T-cell (primary cell): ENCODE data around the gene HLA-A. TPM values are rescaled to one million over a fixed set of nuclear protein-coding genes. Genes with fewer than 3 reads are reported as not detected.
"Not testable (repeated sequence)": the region's sequence is repeated elsewhere in the genome, so short reads cannot be mapped to it uniquely, and the experiment has no call there.

Source experiments
- ATAC-seq, 4 experiments: fragments of 200-7000 bp in 3 of 4; fragments of 150-1000 bp in 1 of 4; cut with Tn5 transposase; replicated peaks in 1 of 4; 1 replicate in 3 of 4; 2 replicates in 1 of 4; pipeline ENCODE4 v1.10.0; 2021; ENCODE audit warnings: moderate library complexity in 3 of 4, mild to moderate bottlenecking in 2 of 4, moderate number of reproducible peaks in 1 of 4
- CTCF ChIA-PET, 2 donors: fragments of 300-600 bp; sonication (Branson Sonifier 250); formaldehyde crosslinking; loops; one replicate each; lab custom pipeline; 2022; ENCODE audit warnings: antibody characterized with exemption in 2 of 2; lab: Charles Lee
- POLR2A ChIA-PET, 2 donors: fragments of 300-600 bp; sonication (Branson Sonifier 250); formaldehyde crosslinking; loops; one replicate each; lab custom pipeline; 2022; ENCODE audit warnings: antibody characterized with exemption in 2 of 2; lab: Charles Lee
- DNase-seq, 35 experiments: peaks; one replicate each; pipeline versions ENCODE4 v3.0.0 to v3.0.0-alpha.2; 2013 to 2023
- H3K27ac ChIP-seq: one replicate; pipeline ENCODE4 v1.5.1; 2013; ENCODE audit warnings: low read length
- H3K27me3 ChIP-seq, 2 experiments: replicated peaks in 1 of 2; 1 replicate in 1 of 2; 2 replicates in 1 of 2; pipeline versions ENCODE4 v1.6.1 to v1.7.0; 2013; ENCODE audit warnings: low read length in 1 of 2, mixed read lengths in 1 of 2; ENCODE audit not compliant: control insufficient read depth in 2 of 2, insufficient read depth in 2 of 2; ENCODE audit errors: extremely low read depth in 1 of 2
- H3K36me3 ChIP-seq, 2 donors: 1 replicate in 1 of 2; 2 replicates in 1 of 2; pipeline versions ENCODE4 v1.6.1 to v1.7.0; 2013; ENCODE audit warnings: low read length in 1 of 2; ENCODE audit not compliant: control insufficient read depth in 2 of 2, insufficient read depth in 1 of 2; ENCODE audit errors: extremely low read depth in 1 of 2
- H3K4me1 ChIP-seq, 2 experiments: 1 replicate in 1 of 2; 2 replicates in 1 of 2; pipeline versions ENCODE4 v1.6.1 to v1.7.0; 2013; ENCODE audit warnings: low read length in 2 of 2, mixed read lengths in 1 of 2; ENCODE audit not compliant: insufficient read depth in 2 of 2, control insufficient read depth in 1 of 2; ENCODE audit errors: extremely low read depth in 1 of 2
- H3K4me3 ChIP-seq, 2 donors: 1 replicate in 1 of 2; 2 replicates in 1 of 2; pipeline versions ENCODE4 v1.5.1 to v1.7.0; 2013; ENCODE audit warnings: mild to moderate bottlenecking in 2 of 2, low read length in 1 of 2, moderate library complexity in 1 of 2; ENCODE audit not compliant: control insufficient read depth in 1 of 2; ENCODE audit errors: extremely low read depth in 1 of 2
- H3K9me3 ChIP-seq: 2 replicates; pipeline ENCODE4 v1.7.0; 2013
- H3K27ac Mint-ChIP-seq, 2 donors: one replicate each; pipeline ENCODE4 v1.8.0; 2020 to 2021; ENCODE audit warnings: mild to moderate bottlenecking in 2 of 2, mixed read lengths in 2 of 2
- H3K27me3 Mint-ChIP-seq, 2 donors: one replicate each; pipeline ENCODE4 v1.8.0; 2021 to 2022; ENCODE audit warnings: mixed read lengths in 2 of 2
- H3K36me3 Mint-ChIP-seq: one replicate; pipeline ENCODE4 v1.8.0; 2021; ENCODE audit warnings: mixed read lengths
- H3K4me1 Mint-ChIP-seq, 3 donors: one replicate each; pipeline ENCODE4 v1.8.0; 2020 to 2022; ENCODE audit warnings: mixed read lengths in 3 of 3, mild to moderate bottlenecking in 1 of 3
- H3K4me3 Mint-ChIP-seq, 3 donors: one replicate each; pipeline ENCODE4 v1.8.0; 2020 to 2022; ENCODE audit warnings: mild to moderate bottlenecking in 3 of 3, mixed read lengths in 3 of 3, moderate library complexity in 3 of 3
- H3K9me3 Mint-ChIP-seq, 3 donors: one replicate each; pipeline ENCODE4 v1.8.0; 2020 to 2022; ENCODE audit warnings: mixed read lengths in 3 of 3
- WGBS: methylation state at CpG from one replicate; pipeline ENCODE4 v1.1.5; 2013; ENCODE audit warnings: missing lambda C conversion rate; ENCODE audit not compliant: insufficient coverage; 5-methylcytosine and 5-hydroxymethylcytosine counted together
- total RNA-seq, 35 experiments: library from RNA in 6 of 35; stranded (reverse) in 6 of 35; fragments of 120-200 nt in 1 of 35; gene quantifications; one replicate each; pipeline versions ENCODE4 v1.2.1 to v1.2.4 and lab custom pipeline; 2013 to 2026

Gene HLA-A
- total RNA-seq, 5 donors from 2014 or later (not counting 1 experiment from before 2014, with no cell fraction given), result 1,578 to 2,596 (median 2,172) TPM

DNA sequence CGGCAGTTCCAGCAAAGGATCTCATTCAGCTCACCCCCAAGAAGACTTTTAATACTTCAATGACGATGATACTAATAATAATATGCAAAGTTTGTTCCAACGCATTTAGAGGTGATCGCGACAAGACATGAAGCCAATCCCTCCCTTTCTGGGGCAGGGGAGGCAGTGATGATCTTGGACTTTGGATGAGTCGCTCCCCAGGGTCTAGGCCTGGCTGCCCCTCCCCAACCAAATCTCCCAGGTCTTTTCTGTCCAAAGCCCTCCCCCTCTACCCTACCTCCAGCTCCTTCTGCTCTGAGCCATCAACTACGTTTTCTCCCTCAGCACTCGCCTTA, 33.9 kb downstream of the HLA-A start:
- Histone ChIP-seq H3K4me3 (peak overlapping the region; percentile 51 to 55), H3K4me1 (peaks cover 2 to 34% of the 10 kb centered on the region in 2 experiments), H3K27me3 (peaks cover 0 to 50% of the 10 kb centered on the region in 2 experiments), H3K9me3 (no peaks in the 10 kb centered on the region), H3K27ac (no peak overlapping the region), H3K36me3 (no peaks in the 10 kb centered on the region)
- POLR2A ChIA-PET, result interaction anchor here (0.6 to 0.9 kb wide), 2 partner anchors 31 to 32 kb away, joined by 3 read pairs; no protein-coding TSS in a partner anchor
- H3K27me3 Mint-ChIP-seq, result peaks cover 37 to 64% of the 10 kb centered on the region in 2 donors
- H3K27ac Mint-ChIP-seq, result peak overlapping the region in 1 of 2 donors; percentile 12
- 16% methylated on average over 2 of the region's 8 CpGs for WGBS
- peak overlapping the region; percentile 83 to 91 (median 85) for H3K4me3 Mint-ChIP-seq
- peaks cover 3% of the 10 kb centered on the region for H3K36me3 Mint-ChIP-seq
- peaks cover 35 to 51% (median 37%) of the 10 kb centered on the region in 3 donors for H3K4me1 Mint-ChIP-seq
- DNase-seq (no peak), ATAC-seq (peak in 1 of 4 experiments; percentile 13)
- H3K9me3 Mint-ChIP-seq, result no peaks in the 10 kb centered on the region
- CTCF ChIA-PET, result interaction anchor here in 1 of 2 donors (1.3 kb wide), 1 partner anchor 128 kb away, joined by 4 read pairs; no protein-coding TSS in a partner anchor

DNA sequence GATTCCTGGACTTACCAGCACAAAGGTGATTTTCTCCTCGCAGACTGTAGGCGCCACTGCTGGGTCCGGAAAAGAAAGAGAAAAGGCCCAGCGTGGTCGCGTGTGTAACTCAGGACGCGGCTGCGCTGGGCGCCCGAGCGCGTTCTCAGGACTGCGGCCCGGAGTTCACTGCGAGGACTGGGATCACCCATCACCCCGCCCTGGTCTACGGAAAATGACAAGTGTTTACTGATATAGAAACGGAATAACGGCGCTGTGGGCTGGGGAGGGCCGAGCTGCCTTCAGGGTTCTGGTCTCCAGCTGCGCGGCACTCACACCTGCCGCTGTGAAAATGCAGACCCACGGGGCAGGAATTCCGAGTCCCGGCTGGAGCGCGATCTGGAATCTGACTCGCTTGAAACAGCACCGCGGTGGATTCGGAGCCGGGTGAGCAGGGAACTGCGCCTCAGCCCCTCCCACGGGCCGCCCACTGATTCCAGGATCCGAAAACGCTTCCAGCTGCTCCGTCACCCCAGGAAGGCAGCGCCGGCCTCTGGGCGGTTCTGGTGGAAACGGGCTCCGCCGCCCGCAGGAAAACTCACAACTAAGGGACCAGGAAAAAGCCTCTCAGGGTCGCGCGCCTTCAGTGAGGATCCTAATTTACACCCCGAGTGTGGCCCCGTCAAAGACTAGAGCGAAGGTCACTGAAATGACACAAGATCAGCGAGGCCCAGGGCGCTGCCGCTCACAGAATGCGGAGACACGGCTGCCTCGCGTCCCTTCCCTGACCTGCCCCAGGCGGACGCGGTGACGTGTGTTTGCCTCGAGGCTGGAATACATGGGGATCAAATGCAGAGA, 34.5 kb downstream of the HLA-A start:
- Mint-ChIP-seq H3K4me1 (peaks cover 35 to 51% (median 36%) of the 10 kb centered on the region in 3 donors), H3K4me3 (peak overlapping the region; percentile 83 to 91 (median 85)), H3K9me3 (no peaks in the 10 kb centered on the region), H3K27ac (peak overlapping the region in 1 of 2 donors; percentile 74), H3K27me3 (peaks cover 37 to 64% of the 10 kb centered on the region in 2 donors), H3K36me3 (peaks cover 3% of the 10 kb centered on the region)
- peak in 33 of 35 experiments; percentile 14 to 73 (median 39) for DNase-seq
- POLR2A ChIA-PET, result no interaction called here
- H3K9me3 ChIP-seq, result no peaks in the 10 kb centered on the region
- 3% methylated on average over 55 of the region's 66 CpGs for WGBS
- peaks cover 0 to 46% of the 10 kb centered on the region in 2 experiments for H3K27me3 ChIP-seq
- H3K4me1 ChIP-seq, result peaks cover 2 to 34% of the 10 kb centered on the region in 2 experiments
- peak overlapping the region; percentile 51 to 55 for H3K4me3 ChIP-seq
- CTCF ChIA-PET, result interaction anchor here in 1 of 2 donors (1.3 kb wide), 1 partner anchor 128 kb away, joined by 4 read pairs; no protein-coding TSS in a partner anchor
- ATAC-seq, result peak; percentile 81 to 89 (median 86)
- H3K36me3 ChIP-seq, result no peaks in the 10 kb centered on the region
- H3K27ac ChIP-seq, result no peak overlapping the region

DNA sequence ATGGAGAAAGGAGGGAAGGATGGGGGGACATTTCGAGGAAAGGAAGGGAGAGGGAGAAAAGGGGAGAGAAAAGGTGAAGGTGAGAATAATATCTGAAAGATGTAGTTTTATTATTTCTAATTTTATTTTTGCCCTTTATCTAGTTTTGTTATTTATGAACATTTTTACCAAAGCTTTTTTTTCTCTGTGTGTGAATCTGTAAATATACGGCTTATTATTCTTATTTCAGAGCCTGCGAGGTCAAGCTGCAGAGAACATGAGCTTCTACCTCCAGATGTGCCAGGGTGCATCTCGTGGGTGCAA, 35.0 kb downstream of the HLA-A start:
- Histone ChIP-seq H3K4me3 (peak overlapping the region; percentile 29 to 51), H3K9me3 (no peaks in the 10 kb centered on the region), H3K36me3 (no peaks in the 10 kb centered on the region), H3K4me1 (peaks cover 2 to 34% of the 10 kb centered on the region in 2 experiments), H3K27me3 (peaks cover 0 to 46% of the 10 kb centered on the region in 2 experiments), H3K27ac (no peak overlapping the region)
- no CpG with 5 or more reads among the region's 4 CpGs for WGBS
- H3K4me1 Mint-ChIP-seq, result peaks cover 31 to 46% (median 35%) of the 10 kb centered on the region in 3 donors
- H3K36me3 Mint-ChIP-seq, result peaks cover under 1% of the 10 kb centered on the region
- no peaks in the 10 kb centered on the region for H3K9me3 Mint-ChIP-seq
- ChIA-PET CTCF (no interaction called here), POLR2A (no interaction called here)
- peak overlapping the region in 1 of 2 donors; percentile 74 for H3K27ac Mint-ChIP-seq
- peaks cover 37 to 58% of the 10 kb centered on the region in 2 donors for H3K27me3 Mint-ChIP-seq
- peak overlapping the region; percentile 83 to 91 (median 85) for H3K4me3 Mint-ChIP-seq
- no peak for DNase-seq
- no peak for ATAC-seq

DNA sequence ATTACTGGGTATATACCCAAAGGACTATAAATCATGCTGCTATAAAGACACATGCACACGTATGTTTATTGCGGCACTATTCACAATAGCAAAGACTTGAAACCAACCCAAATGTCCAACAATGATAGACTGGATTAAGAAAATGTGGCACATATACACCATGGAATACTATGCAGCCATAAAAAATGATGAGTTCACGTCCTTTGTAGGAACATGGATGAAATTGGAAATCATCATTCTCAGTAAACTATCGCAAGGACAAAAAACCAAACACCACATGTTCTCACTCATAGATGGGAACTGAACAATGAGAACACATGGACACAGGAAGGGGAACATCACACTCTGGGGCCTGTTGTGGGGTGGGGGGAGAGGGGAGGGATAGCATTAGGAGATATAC, 37.7 kb downstream of the HLA-A start:
- H3K4me1 ChIP-seq, result peaks cover 2 to 23% of the 10 kb centered on the region in 2 experiments
- DNase-seq, H3K36me3 Mint-ChIP-seq, H3K27ac ChIP-seq, H3K4me3 Mint-ChIP-seq, CTCF ChIA-PET, POLR2A ChIA-PET, H3K27ac Mint-ChIP-seq, H3K9me3 Mint-ChIP-seq, ATAC-seq, H3K36me3 ChIP-seq, H3K4me3 ChIP-seq, H3K9me3 ChIP-seq: not testable (repeated sequence)
- H3K27me3 ChIP-seq, result peaks cover 0 to 37% of the 10 kb centered on the region in 2 experiments
- peaks cover 20 to 24% (median 20%) of the 10 kb centered on the region in 3 donors for H3K4me1 Mint-ChIP-seq
- no CpG with 5 or more reads among the region's 4 CpGs for WGBS
- H3K27me3 Mint-ChIP-seq, result peaks cover 26 to 36% of the 10 kb centered on the region in 2 donors

DNA sequence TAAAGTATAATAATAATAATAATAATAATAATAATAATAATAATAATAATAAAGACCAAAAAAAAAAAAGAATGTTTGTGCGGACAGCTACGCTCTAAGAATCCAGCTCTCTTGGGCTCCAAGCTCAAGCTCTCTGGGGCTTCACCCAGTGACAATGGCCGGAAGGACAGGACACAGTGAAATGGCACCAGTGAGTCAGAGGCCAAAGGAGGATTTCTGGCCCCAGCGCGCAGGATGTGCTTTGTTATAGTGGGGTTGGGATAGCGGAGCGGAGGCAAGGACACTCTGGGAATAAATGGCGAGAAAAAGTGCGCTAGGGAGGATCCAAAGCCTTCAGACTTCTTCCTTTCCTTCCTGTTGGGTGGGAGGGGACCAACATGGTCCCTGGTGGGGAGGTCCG, 38.2 kb downstream of the HLA-A start:
- no peaks in the 10 kb centered on the region for H3K36me3 Mint-ChIP-seq
- ATAC-seq, result no peak
- H3K4me3 Mint-ChIP-seq, result no peak overlapping the region
- 95% methylated on average over 9 of the region's 10 CpGs for WGBS
- no peak overlapping the region for H3K27ac Mint-ChIP-seq
- ChIA-PET POLR2A (no interaction called here), CTCF (no interaction called here)
- H3K9me3 Mint-ChIP-seq, result no peaks in the 10 kb centered on the region
- Histone ChIP-seq H3K36me3 (no peaks in the 10 kb centered on the region), H3K9me3 (no peaks in the 10 kb centered on the region), H3K4me3 (no peak overlapping the region), H3K4me1 (peaks cover 2 to 18% of the 10 kb centered on the region in 2 experiments), H3K27me3 (peaks cover 0 to 34% of the 10 kb centered on the region in 2 experiments), H3K27ac (no peak overlapping the region)
- H3K4me1 Mint-ChIP-seq, result peaks cover 15 to 19% (median 15%) of the 10 kb centered on the region in 3 donors
- peaks cover 21 to 31% of the 10 kb centered on the region in 2 donors for H3K27me3 Mint-ChIP-seq
- DNase-seq, result no peak

DNA sequence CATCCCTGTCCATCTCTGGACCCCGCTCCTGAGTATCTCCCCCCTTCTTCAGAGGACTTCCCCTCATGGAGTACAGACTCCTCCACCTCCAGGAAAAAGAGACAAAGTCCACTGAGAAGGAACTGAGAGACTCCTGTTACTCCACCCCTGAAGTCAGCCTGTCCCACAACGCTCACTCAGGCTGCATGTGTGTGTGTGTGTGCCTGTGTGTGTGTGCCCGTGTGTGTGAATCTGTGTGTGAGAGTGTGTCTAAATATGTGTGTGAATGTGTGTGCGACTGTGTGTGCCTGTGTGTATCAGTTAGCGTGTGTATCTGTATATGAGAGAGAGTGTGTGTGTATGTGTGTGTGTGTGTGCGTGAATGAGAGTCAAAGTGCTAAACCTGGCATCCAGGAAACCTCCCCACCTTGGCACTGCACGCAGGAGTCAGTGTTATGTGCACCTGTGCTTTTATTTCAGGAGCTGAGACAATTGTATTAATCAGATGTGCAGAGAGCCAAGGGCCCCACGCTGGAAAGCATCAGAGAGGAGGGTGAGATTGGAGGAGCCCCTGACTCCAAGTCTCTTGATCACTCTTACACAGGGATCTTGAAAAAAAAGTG, 39.0 kb downstream of the HLA-A start:
- Mint-ChIP-seq H3K27ac (no peak overlapping the region), H3K9me3 (no peaks in the 10 kb centered on the region), H3K4me1 (peaks cover 7 to 11% (median 7%) of the 10 kb centered on the region in 3 donors), H3K27me3 (peaks cover 14 to 23% of the 10 kb centered on the region in 2 donors), H3K36me3 (no peaks in the 10 kb centered on the region), H3K4me3 (no peak overlapping the region)
- no peak for DNase-seq
- no peak for ATAC-seq
- Histone ChIP-seq H3K4me3 (no peak overlapping the region), H3K9me3 (no peaks in the 10 kb centered on the region), H3K27ac (no peak overlapping the region), H3K4me1 (peaks cover 0 to 10% of the 10 kb centered on the region in 2 experiments), H3K36me3 (no peaks in the 10 kb centered on the region), H3K27me3 (peaks cover 0 to 29% of the 10 kb centered on the region in 2 experiments)
- ChIA-PET CTCF (no interaction called here), POLR2A (no interaction called here)
- WGBS, result 75% methylated on average over 2 of the region's 8 CpGs
